Activated CD8-positive, alpha-beta T cell treated with anti-CD3 and anti-CD28 coated beads for 36 hours (primary cell): ENCODE results near the gene ENTREP1. TPM values are rescaled to one million over a fixed set of nuclear protein-coding genes. Genes with fewer than 3 reads are reported as not detected.

ENCODE experiments used
- ATAC-seq: fragments of 200-7000 bp; cut with Tn5 transposase; one replicate; pipeline ENCODE4 v1.10.0; 2021; ENCODE audit warnings: mild to moderate bottlenecking, moderate library complexity
- CTCF ChIA-PET: fragments of 350-600 bp; sonication (Branson Sonifier 250); formaldehyde crosslinking; loops from one replicate; lab custom pipeline; 2021; ENCODE audit warnings: antibody characterized with exemption; lab: Charles Lee
- POLR2A ChIA-PET: fragments of 350-600 bp; sonication (Branson Sonifier 250); formaldehyde crosslinking; loops from one replicate; lab custom pipeline; 2021; ENCODE audit warnings: antibody characterized with exemption; lab: Charles Lee
- DNase-seq: peaks from one replicate; pipeline ENCODE4 v3.0.0-alpha.2; 2020
- H3K27ac Mint-ChIP-seq: one replicate; pipeline ENCODE4 v1.8.0; 2021; ENCODE audit warnings: mild to moderate bottlenecking, mixed read lengths
- H3K27me3 Mint-ChIP-seq: one replicate; pipeline ENCODE4 v1.8.0; 2021; ENCODE audit warnings: mixed read lengths
- H3K36me3 Mint-ChIP-seq: one replicate; pipeline ENCODE4 v1.8.0; 2021; ENCODE audit warnings: low read depth, mixed read lengths
- H3K4me1 Mint-ChIP-seq: one replicate; pipeline ENCODE4 v1.8.0; 2021; ENCODE audit warnings: low read depth, mixed read lengths
- H3K4me3 Mint-ChIP-seq: one replicate; pipeline ENCODE4 v1.8.0; 2021; ENCODE audit warnings: mild to moderate bottlenecking, moderate library complexity, mixed read lengths
- H3K9me3 Mint-ChIP-seq: one replicate; pipeline ENCODE4 v1.8.0; 2021; ENCODE audit warnings: mixed read lengths
- intact Hi-C: fragments of 100-400 bp; cut with micrococcal nuclease; formaldehyde crosslinking; loops from one replicate; pipeline ENCODE4 v1.10.0; 2022
- total RNA-seq, 2 experiments: library from RNA; stranded (reverse); gene quantifications; one replicate each; pipeline ENCODE4 v1.2.3, GENCODE V29; 2021
- TF ChIP-seq, protein P1 (sequence below): fragments of 200-600 bp; IDR thresholded peaks from one replicate; pipeline ENCODE4 v1.8.0; 2022; ENCODE audit warnings: antibody characterized with exemption, mild to moderate bottlenecking

ENTREP1 gene
- total RNA-seq, 2 experiments from 2014 or later = not detected

DNA sequence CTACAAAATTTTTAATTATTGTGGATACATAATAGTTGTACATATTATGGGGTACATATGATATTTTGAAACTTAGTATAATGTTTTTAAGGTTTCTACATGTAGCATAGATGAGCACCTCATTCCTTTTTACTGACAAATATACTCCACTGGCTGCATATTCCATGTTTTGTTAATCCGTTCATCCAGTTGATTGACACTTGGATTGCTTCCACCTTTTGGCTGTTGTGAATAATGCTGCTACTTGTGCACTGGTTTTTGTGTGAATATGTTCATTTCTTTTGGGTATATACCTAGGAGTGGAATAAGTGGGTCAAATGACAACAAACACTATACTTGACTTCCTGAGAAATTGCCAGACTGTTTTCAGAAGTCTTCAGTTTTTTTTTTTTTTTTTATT is 2.8 kb upstream of the ENTREP1 start:
- intact Hi-C loops = no loop called here
- H3K27ac Mint-ChIP-seq = no peak overlapping the region
- H3K4me3 Mint-ChIP-seq = no peak overlapping the region
- ChIA-PET CTCF (interaction anchor here (0.7 kb wide), 1 partner anchor 34 kb away, joined by 3 read pairs; no protein-coding TSS in a partner anchor), POLR2A (no interaction called here)
- DNase-seq (no peak), ATAC-seq (no peak)
- H3K4me1 Mint-ChIP-seq = peaks cover 2% of the 10 kb centered on the region
- H3K9me3 Mint-ChIP-seq = no peaks in the 10 kb centered on the region
- TF ChIP-seq, protein P1, sequence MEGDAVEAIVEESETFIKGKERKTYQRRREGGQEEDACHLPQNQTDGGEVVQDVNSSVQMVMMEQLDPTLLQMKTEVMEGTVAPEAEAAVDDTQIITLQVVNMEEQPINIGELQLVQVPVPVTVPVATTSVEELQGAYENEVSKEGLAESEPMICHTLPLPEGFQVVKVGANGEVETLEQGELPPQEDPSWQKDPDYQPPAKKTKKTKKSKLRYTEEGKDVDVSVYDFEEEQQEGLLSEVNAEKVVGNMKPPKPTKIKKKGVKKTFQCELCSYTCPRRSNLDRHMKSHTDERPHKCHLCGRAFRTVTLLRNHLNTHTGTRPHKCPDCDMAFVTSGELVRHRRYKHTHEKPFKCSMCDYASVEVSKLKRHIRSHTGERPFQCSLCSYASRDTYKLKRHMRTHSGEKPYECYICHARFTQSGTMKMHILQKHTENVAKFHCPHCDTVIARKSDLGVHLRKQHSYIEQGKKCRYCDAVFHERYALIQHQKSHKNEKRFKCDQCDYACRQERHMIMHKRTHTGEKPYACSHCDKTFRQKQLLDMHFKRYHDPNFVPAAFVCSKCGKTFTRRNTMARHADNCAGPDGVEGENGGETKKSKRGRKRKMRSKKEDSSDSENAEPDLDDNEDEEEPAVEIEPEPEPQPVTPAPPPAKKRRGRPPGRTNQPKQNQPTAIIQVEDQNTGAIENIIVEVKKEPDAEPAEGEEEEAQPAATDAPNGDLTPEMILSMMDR = no peak
- H3K36me3 Mint-ChIP-seq = no peaks in the 10 kb centered on the region
- H3K27me3 Mint-ChIP-seq = peaks cover 38% of the 10 kb centered on the region

DNA sequence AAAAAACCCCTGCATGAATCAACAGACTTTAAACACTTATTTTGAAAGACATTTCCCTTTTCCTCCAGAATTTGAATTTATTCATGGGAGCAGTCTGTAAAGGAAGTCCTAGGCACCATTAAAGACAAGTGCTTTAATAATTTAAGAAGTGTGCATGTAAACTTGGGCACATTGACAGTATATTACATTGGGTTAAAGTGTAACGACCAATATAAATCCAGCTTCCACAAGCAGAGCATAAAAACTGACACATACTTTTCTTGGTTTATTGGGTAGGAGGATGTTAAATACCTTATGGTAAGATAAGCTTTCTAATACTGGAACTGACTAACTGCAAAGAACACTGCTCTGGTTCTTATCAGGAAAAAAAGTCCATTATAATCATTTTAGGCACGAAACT is 1.2 kb upstream of the ENTREP1 start:
- no peak for DNase-seq

DNA sequence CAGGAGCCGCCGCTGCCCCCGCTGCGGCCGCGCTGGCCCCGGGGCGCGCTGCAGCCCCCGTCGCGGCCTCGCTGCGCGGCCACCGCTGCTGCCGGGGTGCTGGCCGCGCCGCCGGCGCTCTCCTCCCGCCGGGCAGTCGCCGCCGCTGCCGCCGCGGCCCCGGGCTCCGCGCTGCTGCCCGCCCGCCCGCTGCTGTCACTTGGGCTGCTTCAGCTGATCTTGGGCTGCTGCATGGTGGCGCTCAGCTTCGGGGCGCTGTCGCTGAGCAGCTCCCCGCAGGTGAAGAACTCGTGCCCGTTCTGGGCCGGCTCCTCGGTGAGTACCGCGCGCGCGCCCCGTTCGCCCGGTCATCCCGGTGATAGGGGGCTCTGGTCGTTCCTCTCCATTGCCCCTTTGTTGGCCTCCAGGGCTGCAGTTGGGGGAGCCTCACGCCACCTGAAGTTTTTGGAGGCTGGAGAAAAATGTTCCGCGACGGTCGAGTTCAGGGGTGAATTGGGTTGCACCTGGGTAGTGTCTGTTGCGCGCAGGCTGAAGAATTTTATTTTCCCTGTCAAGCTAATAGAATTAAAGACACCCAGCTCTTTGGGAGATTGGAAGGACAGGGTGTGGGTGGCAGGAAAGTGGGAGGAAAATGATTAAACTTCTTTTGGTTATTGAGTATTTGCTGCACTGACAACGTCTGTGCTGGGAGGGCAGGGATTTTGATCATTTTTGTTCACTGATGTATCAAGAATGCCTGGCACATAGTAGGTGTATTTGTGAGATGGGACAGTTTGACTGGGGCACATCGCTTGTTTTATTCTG is 596 bp downstream of the ENTREP1 start:
- Mint-ChIP-seq H3K36me3 (no peaks in the 10 kb centered on the region), H3K4me3 (no peak overlapping the region), H3K4me1 (peaks cover 2% of the 10 kb centered on the region), H3K27me3 (peaks cover 39% of the 10 kb centered on the region), H3K9me3 (no peaks in the 10 kb centered on the region), H3K27ac (no peak overlapping the region)
- ChIA-PET POLR2A (no interaction called here), CTCF (no interaction called here)
- intact Hi-C loops = no loop called here
- TF ChIP-seq, protein P1 = no peak
- ATAC-seq (no peak), DNase-seq (peak; percentile 3)

More for the DNA sequence above, 1.2 kb upstream of the ENTREP1 start:
- H3K4me1 Mint-ChIP-seq = peaks cover 2% of the 10 kb centered on the region
- intact Hi-C loops = no loop called here
- CTCF ChIA-PET = interaction anchor here (1.2 kb wide), 1 partner anchor 98 kb away, joined by 3 read pairs; no protein-coding TSS in a partner anchor
- H3K36me3 Mint-ChIP-seq = no peaks in the 10 kb centered on the region
- no peak for ATAC-seq
- POLR2A ChIA-PET = no interaction called here
- H3K27ac Mint-ChIP-seq = no peak overlapping the region
- peaks cover 39% of the 10 kb centered on the region for H3K27me3 Mint-ChIP-seq
- TF ChIP-seq, protein P1 = no peak
- H3K4me3 Mint-ChIP-seq = no peak overlapping the region
- no peaks in the 10 kb centered on the region for H3K9me3 Mint-ChIP-seq

DNA sequence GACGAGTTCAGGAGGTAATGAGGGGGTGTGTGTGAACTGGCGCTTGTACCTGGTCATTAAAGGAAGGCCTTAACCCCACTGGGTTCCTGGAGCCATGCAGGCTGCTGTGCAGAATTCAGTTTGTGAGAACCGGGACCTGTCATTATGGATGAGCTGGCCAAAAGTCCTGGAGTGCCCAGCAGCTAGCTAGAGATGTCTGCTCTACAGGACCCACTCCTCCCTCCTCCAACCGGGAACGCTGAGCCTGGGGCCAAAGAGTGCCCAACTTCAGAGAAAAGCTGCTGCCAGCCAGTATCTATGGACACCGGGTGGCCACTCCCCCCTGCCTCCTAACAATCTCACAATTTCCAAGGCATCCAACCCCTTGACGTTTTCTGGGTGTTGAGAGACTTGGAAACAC is 1.2 kb downstream of the ENTREP1 start:
- DNase-seq = no peak
- POLR2A ChIA-PET = interaction anchor here (0.6 kb wide), 1 partner anchor 11 kb away, joined by 4 read pairs; no protein-coding TSS in a partner anchor
- TF ChIP-seq, protein P1 = no peak
- intact Hi-C loops = no loop called here
- Mint-ChIP-seq H3K4me3 (no peak overlapping the region), H3K36me3 (no peaks in the 10 kb centered on the region), H3K27me3 (peaks cover 39% of the 10 kb centered on the region), H3K4me1 (peaks cover 2% of the 10 kb centered on the region), H3K9me3 (no peaks in the 10 kb centered on the region), H3K27ac (no peak overlapping the region)
- ATAC-seq = no peak
- CTCF ChIA-PET = no interaction called here

DNA sequence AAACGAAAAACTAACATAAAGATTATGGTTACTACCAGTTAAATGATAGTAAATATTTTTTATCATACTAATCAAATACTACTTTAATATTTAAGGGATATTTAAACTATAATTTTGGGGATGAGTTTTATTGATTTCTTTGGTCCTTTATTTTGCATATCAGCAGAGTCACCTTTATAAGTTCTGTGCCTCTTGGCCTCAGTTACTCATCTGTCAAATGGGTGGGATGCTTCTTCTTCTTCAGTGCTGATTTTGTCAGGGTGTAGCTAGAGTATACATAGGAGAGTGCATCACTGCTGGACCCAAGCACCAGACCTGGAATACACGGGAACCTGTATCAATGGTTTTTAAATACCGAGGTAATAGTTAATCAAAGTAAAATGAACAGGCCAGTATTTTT is 5.6 kb downstream of the ENTREP1 start:
- no peak overlapping the region for H3K27ac Mint-ChIP-seq
- H3K36me3 Mint-ChIP-seq = no peaks in the 10 kb centered on the region
- H3K4me1 Mint-ChIP-seq = peaks cover 2% of the 10 kb centered on the region
- H3K9me3 Mint-ChIP-seq = no peaks in the 10 kb centered on the region
- CTCF ChIA-PET = no interaction called here
- intact Hi-C loops = no loop called here
- DNase-seq (no peak), ATAC-seq (no peak)
- TF ChIP-seq, protein P1 = no peak
- POLR2A ChIA-PET = no interaction called here
- H3K27me3 Mint-ChIP-seq = peaks cover 27% of the 10 kb centered on the region
- no peak overlapping the region for H3K4me3 Mint-ChIP-seq
